ENCODE data around the gene NUB1.

The NUB1 gene

DNA sequence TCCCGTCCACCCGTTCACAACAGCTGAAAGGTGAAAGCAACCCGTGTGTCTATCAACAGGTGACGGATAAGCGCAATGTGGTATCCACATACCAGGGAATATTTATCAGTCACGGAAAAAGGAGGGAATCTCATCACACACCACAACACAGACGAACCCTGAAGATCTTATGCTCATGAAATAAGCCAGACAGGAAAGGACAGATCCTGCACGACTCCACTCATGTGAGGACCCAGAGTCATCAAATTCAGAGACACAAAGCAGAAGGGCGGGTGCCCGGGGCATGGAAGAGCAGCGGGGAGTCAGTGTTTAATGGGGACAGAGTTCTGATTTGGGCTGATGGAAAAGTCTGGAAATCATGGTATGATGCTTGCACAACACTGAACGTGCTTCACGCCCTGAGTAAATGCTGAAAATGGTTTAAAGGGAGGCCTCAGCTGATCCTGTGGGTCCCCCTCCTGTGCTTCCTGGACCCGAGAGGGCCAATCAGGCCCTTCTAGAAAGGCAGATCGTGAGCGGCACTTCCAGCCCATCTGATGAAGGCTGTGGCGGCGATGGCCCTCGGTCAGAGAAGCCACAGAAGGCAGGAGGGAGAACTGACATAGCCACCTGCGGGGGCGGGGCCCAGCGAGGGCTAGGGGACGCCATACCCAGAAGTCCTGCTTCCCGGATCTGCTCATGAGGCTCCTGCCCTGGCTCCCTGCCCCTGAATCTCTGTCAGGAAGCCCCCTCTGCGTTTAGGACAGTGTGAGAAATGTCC, 49.2 kb downstream of the NUB1 start:
- no peak for DNase-seq

GRCh38 chr7:151391358-151391730, 49.7 kb downstream of the NUB1 start:
- DNase-seq: no peak

DNA sequence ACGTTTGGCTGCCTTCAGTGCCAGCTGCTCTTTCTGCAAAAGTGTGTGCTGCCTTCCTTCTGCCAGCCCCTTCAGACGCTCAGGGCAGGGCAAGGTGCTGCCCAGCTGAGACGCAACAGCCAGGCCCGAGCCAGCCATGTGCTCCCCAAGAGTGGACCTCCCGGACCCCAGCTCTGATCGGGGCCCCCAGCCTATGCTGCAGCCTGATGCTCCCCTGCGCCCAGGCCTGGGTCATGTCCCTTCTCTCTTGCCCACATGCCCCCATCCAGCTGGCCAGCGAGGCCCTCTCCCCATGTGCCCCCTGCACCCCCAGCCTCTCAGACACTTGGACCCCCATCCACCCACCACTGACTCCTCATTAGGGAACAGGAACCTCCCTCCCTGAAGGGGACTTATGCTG, 50.4 kb downstream of the NUB1 start:
- DNase-seq: no peak

DNA sequence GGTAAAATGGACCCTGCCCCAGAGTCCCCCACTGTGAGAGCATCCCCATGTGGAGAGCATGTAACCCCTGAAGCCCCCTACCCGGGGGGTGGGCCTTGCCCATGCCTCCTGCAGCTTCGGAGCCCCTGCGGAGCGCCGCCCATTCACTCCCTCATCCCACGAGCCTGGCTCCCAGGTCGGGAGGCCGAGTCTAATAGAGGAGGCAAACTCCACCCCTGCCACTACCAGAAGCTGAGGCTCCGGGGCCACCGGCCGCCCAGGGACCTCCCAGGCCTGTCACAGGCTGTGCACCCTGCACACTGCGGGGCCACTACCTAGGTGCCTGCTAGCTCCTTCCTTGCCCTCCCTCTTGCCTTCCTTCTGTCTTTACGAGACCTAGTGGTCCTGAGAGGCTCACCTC, 50.8 kb downstream of the NUB1 start:
- no peak for DNase-seq

- no peak for DNase-seq
Measured at GRCh38 chr7:151393031-151393977, 51.7 kb downstream of the NUB1 start.

DNA sequence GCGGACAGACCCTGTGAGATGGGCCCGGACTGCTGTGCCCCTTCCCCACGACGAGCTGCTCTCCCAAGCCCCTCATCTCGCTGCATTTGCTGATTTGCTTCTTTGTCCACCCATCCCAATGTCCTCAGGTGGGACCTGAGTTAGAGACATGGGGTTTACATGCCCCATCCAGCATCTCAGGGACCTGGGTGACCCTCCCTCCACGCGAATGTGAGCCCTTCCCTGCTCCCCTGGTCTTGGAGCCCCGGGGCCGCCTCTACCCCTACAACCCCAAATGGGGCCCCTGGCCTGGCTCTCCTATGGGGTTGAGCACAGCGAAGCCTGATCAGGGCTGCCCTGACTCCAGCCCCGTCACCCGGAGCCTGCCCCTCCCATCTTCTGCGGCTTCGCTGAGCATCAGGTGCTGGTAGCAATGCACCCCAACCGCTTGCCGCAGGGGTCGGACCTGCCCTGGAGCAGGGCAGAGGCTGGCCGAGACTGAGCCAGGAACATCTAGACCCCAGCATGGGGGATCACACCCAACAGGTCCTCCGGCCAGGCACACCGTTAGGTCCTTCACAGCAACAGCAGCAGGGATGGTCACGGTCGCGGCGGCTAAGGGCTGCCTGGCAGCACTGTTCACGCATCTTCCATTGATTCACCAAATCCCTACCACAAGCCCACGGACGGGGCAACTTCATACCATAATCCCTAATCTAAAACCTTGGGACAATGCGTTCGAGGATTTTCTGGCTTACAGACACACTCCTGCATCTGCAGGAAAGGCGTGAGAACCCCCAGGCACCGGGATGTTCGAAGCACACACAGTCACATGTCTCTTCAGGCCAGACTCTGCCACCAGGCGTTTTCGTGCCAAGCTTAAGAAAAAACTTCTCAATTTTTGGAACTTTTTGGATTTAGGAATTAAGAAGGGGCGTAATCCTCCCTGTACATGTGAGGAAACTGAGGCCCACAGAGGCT, 52.7 kb downstream of the NUB1 start:
- no peak for DNase-seq

- no peak for DNase-seq
Measured at GRCh38 chr7:151395036-151395367, 53.4 kb downstream of the NUB1 start.

- DNase-seq: no peak
Measured at GRCh38 chr7:151396328-151396970, 54.8 kb downstream of the NUB1 start.

- DNase-seq: no peak
Measured at GRCh38 chr7:151397026-151397425, 55.4 kb downstream of the NUB1 start.

GRCh38 chr7:151398446-151399304, 57.1 kb downstream of the NUB1 start:
- DNase-seq: no peak

DNA sequence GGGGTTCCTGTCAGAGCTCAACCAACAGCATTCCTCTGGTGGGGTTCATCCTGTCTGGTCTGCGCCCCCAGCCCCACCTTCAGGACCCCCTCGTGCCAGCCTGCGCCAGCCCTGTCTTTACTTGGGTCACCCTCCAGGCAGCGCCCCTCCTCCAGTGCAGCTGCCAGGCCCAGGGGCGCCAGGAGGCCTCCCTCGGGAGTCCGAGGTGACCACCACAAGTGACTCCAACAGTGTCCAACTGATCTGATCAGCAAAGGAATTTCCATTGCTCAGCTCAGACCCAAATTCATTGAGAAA, 57.6 kb downstream of the NUB1 start:
- no peak for DNase-seq

- no peak for DNase-seq
Measured at GRCh38 chr7:151399906-151400305, 58.3 kb downstream of the NUB1 start.

- DNase-seq: no peak
Measured at GRCh38 chr7:151400626-151401315, 59.2 kb downstream of the NUB1 start.

GRCh38 chr7:151402029-151402835, 60.6 kb downstream of the NUB1 start:
- DNase-seq: no peak

- DNase-seq: no peak
Measured at GRCh38 chr7:151403764-151404163, 62.2 kb downstream of the NUB1 start.

GRCh38 chr7:151404216-151405011, 62.8 kb downstream of the NUB1 start:
- no peak for DNase-seq

DNA sequence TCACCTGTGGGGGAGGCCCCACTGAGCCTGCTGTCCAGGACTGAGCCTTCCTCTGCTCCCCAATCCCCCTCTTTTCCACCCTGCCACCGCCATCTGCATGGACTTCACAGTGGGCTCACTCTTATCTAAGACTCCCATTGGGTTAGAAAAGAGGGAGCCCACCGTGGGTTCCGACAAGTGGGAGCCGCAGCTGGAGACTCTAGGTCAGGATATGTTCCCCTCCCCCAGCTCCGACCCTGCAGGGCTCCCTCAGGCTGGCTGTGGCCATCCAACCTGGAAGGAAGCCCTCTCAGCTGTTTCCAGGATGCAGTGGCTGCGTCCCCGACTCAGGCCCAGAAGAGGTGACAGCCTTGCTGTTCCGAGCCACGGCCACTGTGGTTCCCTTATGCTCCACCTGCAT, 63.4 kb downstream of the NUB1 start:
- DNase-seq: no peak

- no peak for DNase-seq
Measured at GRCh38 chr7:151405588-151405987, 64.0 kb downstream of the NUB1 start.

Data from activated CD4-positive, alpha-beta T cell treated with anti-CD3 and anti-CD28 coated beads, Interleukin-10, Interleukin-2, amounts not matched to agents 100 ng/mL and 50 ng/mL, durations not matched to agents 16 hours and 8 hours (primary cell).